CD4-positive, alpha-beta T cell (primary cell): ENCODE measurements around the gene TULP4. TPM values are rescaled to one million over a fixed set of nuclear protein-coding genes. Genes with fewer than 3 reads are reported as not detected.
"Not testable (repeated sequence)": the region's sequence is repeated elsewhere in the genome, so short reads cannot be mapped to it uniquely, and the experiment has no call there.

Source experiments
- ATAC-seq: fragments of 200-7000 bp; cut with Tn5 transposase; one replicate; pipeline ENCODE4 v1.10.0; 2022; ENCODE audit warnings: mild to moderate bottlenecking; ENCODE audit not compliant: poor library complexity
- CTCF ChIA-PET: fragments of 350-600 bp; sonication (Branson Sonifier 250); formaldehyde crosslinking; loops from one replicate; lab custom pipeline; 2021; ENCODE audit warnings: antibody characterized with exemption, inconsistent platforms; lab: Charles Lee
- POLR2A ChIA-PET: fragments of 350-600 bp; sonication (Branson Sonifier 250); formaldehyde crosslinking; loops from one replicate; lab custom pipeline; 2021; ENCODE audit warnings: antibody characterized with exemption, inconsistent platforms; lab: Charles Lee
- DNase-seq, 14 experiments: peaks; one replicate each; pipeline ENCODE4 v3.0.0-alpha.2; 2013 to 2020; ENCODE audit warnings: mixed read lengths in 2 of 14
- H3K27ac ChIP-seq, 2 donors: one replicate each; pipeline versions ENCODE4 v1.5.1 to v1.7.0; 2013; ENCODE audit warnings: low read length in 2 of 2, low read depth in 1 of 2, mild to moderate bottlenecking in 1 of 2
- H3K27me3 ChIP-seq, 2 experiments: 1 replicate in 1 of 2; 2 replicates in 1 of 2; pipeline versions ENCODE4 v1.6.1 to v1.7.0; 2013; ENCODE audit warnings: low read length in 2 of 2, control low read depth in 1 of 2, mild to moderate bottlenecking in 1 of 2, moderate library complexity in 1 of 2; ENCODE audit not compliant: insufficient read depth in 2 of 2, control insufficient read depth in 1 of 2
- H3K36me3 ChIP-seq: one replicate; pipeline ENCODE4 v1.6.1; 2013; ENCODE audit warnings: low read length, control low read depth; ENCODE audit not compliant: insufficient read depth
- H3K4me1 ChIP-seq: one replicate; pipeline ENCODE4 v1.6.1; 2013; ENCODE audit warnings: low read length, control low read depth; ENCODE audit not compliant: insufficient read depth
- H3K4me3 ChIP-seq: one replicate; pipeline ENCODE4 v1.5.1; 2013; ENCODE audit warnings: mild to moderate bottlenecking, low read length, moderate library complexity
- H3K9me3 ChIP-seq, 2 experiments: 1 replicate in 1 of 2; 2 replicates in 1 of 2; pipeline versions ENCODE4 v1.6.1 to v1.7.0; 2013; ENCODE audit warnings: low read length in 2 of 2, mild to moderate bottlenecking in 2 of 2, control low read depth in 1 of 2, moderate library complexity in 1 of 2; ENCODE audit not compliant: control insufficient read depth in 1 of 2, insufficient read depth in 1 of 2
- H3K27ac Mint-ChIP-seq: one replicate; pipeline ENCODE4 v1.8.0; 2020; ENCODE audit warnings: mixed read lengths
- H3K27me3 Mint-ChIP-seq: one replicate; pipeline ENCODE4 v1.8.0; 2021; ENCODE audit warnings: mixed read lengths
- H3K36me3 Mint-ChIP-seq: one replicate; pipeline ENCODE4 v1.8.0; 2021; ENCODE audit warnings: low read depth, mixed read lengths
- H3K4me1 Mint-ChIP-seq: one replicate; pipeline ENCODE4 v1.8.0; 2021; ENCODE audit warnings: low read depth, mixed read lengths
- H3K4me3 Mint-ChIP-seq: one replicate; pipeline ENCODE4 v1.8.0; 2020; ENCODE audit warnings: mild to moderate bottlenecking, mixed read lengths
- H3K9me3 Mint-ChIP-seq: one replicate; pipeline ENCODE4 v1.8.0; 2020; ENCODE audit warnings: mixed read lengths
- intact Hi-C, 2 experiments: fragments of 100-400 bp; cut with DNase I in 1 of 2; cut with micrococcal nuclease in 1 of 2; formaldehyde crosslinking; loops; one replicate each; pipeline versions ENCODE4 v1.15.1 to v1.9.0; 2023 to 2025; cut with DNase I, micrococcal nuclease
- total RNA-seq, 174 experiments: library from RNA in 2 of 174; stranded (reverse) in 2 of 174; gene quantifications; one replicate each; pipeline ENCODE4 v1.2.3 and lab custom pipeline; 2021 to 2026
- TF ChIP-seq, protein P1 (sequence below): fragments of 200-600 bp; IDR thresholded peaks from one replicate; pipeline ENCODE4 v1.8.0; 2022; ENCODE audit warnings: antibody characterized with exemption, mild to moderate bottlenecking

TULP4 gene
- total RNA-seq, 2 experiments from 2014 or later, result 66.1 to 68.2 TPM

GRCh38 chr6:158344534-158344933, 32.3 kb downstream of the TULP4 start:
- Mint-ChIP-seq H3K36me3 (peaks cover 67% of the 10 kb centered on the region), H3K27me3 (no peaks in the 10 kb centered on the region), H3K27ac (no peak overlapping the region), H3K4me1 (no peaks in the 10 kb centered on the region), H3K4me3 (no peak overlapping the region), H3K9me3 (peaks cover 4% of the 10 kb centered on the region)
- Histone ChIP-seq H3K4me1 (no peaks in the 10 kb centered on the region), H3K36me3 (no peaks in the 10 kb centered on the region), H3K27ac (no peak overlapping the region), H3K27me3 (no peaks in the 10 kb centered on the region), H3K9me3 (peaks cover 7 to 21% of the 10 kb centered on the region in 2 experiments), H3K4me3 (no peak overlapping the region)
- no peak for DNase-seq
- TF ChIP-seq, protein P1, sequence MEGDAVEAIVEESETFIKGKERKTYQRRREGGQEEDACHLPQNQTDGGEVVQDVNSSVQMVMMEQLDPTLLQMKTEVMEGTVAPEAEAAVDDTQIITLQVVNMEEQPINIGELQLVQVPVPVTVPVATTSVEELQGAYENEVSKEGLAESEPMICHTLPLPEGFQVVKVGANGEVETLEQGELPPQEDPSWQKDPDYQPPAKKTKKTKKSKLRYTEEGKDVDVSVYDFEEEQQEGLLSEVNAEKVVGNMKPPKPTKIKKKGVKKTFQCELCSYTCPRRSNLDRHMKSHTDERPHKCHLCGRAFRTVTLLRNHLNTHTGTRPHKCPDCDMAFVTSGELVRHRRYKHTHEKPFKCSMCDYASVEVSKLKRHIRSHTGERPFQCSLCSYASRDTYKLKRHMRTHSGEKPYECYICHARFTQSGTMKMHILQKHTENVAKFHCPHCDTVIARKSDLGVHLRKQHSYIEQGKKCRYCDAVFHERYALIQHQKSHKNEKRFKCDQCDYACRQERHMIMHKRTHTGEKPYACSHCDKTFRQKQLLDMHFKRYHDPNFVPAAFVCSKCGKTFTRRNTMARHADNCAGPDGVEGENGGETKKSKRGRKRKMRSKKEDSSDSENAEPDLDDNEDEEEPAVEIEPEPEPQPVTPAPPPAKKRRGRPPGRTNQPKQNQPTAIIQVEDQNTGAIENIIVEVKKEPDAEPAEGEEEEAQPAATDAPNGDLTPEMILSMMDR, result no peak
- ChIA-PET CTCF (no interaction called here), POLR2A (no interaction called here)
- intact Hi-C loops, result no loop called here
- ATAC-seq, result no peak

GRCh38 chr6:158345444-158345843, 33.2 kb downstream of the TULP4 start:
- POLR2A ChIA-PET, H3K27ac ChIP-seq, H3K4me1 Mint-ChIP-seq, H3K27me3 ChIP-seq, DNase-seq, H3K36me3 ChIP-seq, H3K27ac Mint-ChIP-seq, ATAC-seq, H3K4me1 ChIP-seq, H3K4me3 Mint-ChIP-seq, H3K9me3 Mint-ChIP-seq, H3K27me3 Mint-ChIP-seq, intact Hi-C loops, CTCF ChIA-PET, H3K4me3 ChIP-seq: not testable (repeated sequence)
- H3K36me3 Mint-ChIP-seq, result peaks cover 59% of the 10 kb centered on the region
- peaks cover 7 to 30% of the 10 kb centered on the region in 2 experiments for H3K9me3 ChIP-seq

DNA sequence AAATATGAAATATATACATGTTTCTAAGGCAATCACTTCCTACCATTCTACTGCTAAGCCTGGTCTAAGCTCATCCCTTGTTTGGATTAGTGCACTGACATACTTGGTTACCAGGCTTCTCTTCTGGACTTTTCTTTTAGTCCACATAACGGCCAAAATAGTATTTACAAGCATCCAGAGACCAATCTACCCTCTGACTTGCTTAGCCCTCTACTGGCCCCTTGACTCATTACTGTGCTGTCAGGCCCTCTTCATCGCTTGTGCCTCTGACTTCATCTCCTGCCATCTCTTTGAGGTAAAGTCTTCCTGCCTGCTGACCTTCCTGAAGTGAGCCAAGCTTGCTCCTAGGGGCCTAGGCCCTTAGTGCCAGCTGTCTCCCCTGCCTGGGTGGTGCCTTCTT, 35.1 kb downstream of the TULP4 start:
- ChIA-PET POLR2A (no interaction called here), CTCF (no interaction called here)
- DNase-seq, result no peak
- Mint-ChIP-seq H3K4me3 (no peak overlapping the region), H3K9me3 (peaks cover 4% of the 10 kb centered on the region), H3K27ac (no peak overlapping the region), H3K36me3 (peaks cover 53% of the 10 kb centered on the region), H3K27me3 (no peaks in the 10 kb centered on the region), H3K4me1 (no peaks in the 10 kb centered on the region)
- intact Hi-C loops, result no loop called here
- Histone ChIP-seq H3K27ac (no peak overlapping the region), H3K36me3 (no peaks in the 10 kb centered on the region), H3K27me3 (no peaks in the 10 kb centered on the region), H3K9me3 (peaks cover 7 to 34% of the 10 kb centered on the region in 2 experiments), H3K4me1 (no peaks in the 10 kb centered on the region), H3K4me3 (no peak overlapping the region)
- TF ChIP-seq, protein P1, result no peak
- ATAC-seq, result no peak

GRCh38 chr6:158348737-158349504, 36.7 kb downstream of the TULP4 start:
- CTCF ChIA-PET, intact Hi-C loops: not testable (repeated sequence)

GRCh38 chr6:158349505-158350275, 37.4 kb downstream of the TULP4 start:
- H3K27ac Mint-ChIP-seq, H3K27me3 Mint-ChIP-seq, POLR2A ChIA-PET, H3K4me1 Mint-ChIP-seq, ATAC-seq, CTCF ChIA-PET, H3K4me3 Mint-ChIP-seq, intact Hi-C loops, H3K4me1 ChIP-seq, H3K27ac ChIP-seq, H3K4me3 ChIP-seq, H3K9me3 Mint-ChIP-seq, H3K36me3 ChIP-seq, DNase-seq, H3K27me3 ChIP-seq: not testable (repeated sequence)
- peaks cover 46% of the 10 kb centered on the region for H3K36me3 Mint-ChIP-seq
- H3K9me3 ChIP-seq, result peaks cover 7 to 30% of the 10 kb centered on the region in 2 experiments

More at GRCh38 chr6:158348737-158349504, 36.7 kb downstream of the TULP4 start:
- H3K27me3 Mint-ChIP-seq, H3K9me3 Mint-ChIP-seq, H3K27ac ChIP-seq, H3K27me3 ChIP-seq, POLR2A ChIA-PET, H3K4me3 Mint-ChIP-seq, H3K4me1 Mint-ChIP-seq, H3K36me3 ChIP-seq, DNase-seq, H3K4me3 ChIP-seq, H3K27ac Mint-ChIP-seq, H3K4me1 ChIP-seq, ATAC-seq: not testable (repeated sequence)
- peaks cover 48% of the 10 kb centered on the region for H3K36me3 Mint-ChIP-seq
- peaks cover 7 to 30% of the 10 kb centered on the region in 2 experiments for H3K9me3 ChIP-seq
